Measurements from ENCODE around the gene SPOCK3.

SPOCK3 gene

DNA sequence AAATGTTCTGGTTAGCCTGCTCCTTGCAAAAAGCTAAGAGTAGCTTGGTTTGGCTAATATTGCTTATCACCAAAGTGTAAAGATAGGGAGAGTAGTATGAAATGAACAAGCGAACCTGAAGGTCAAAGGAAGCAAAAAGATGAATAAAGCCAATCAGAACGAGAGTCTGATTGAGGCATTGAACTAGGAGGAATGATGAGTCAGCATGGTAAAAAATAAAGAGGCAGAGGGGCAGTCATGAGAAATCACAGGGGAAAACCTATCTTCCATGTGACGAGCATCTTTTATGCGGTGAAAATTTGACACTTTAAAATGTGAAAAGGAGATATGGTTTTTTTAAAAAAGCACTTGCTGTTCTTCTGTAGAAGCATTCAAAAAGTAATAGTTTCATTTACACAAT, 533.7 kb downstream of the SPOCK3 start:
- no peaks in the 10 kb centered on the region for H3K27me3 ChIP-seq (ENCODE audit: insufficient read depth, insufficient read length)
- TF ChIP-seq YY1 (IDR thresholded peaks at IDR 0.05; ENCODE audit: insufficient read depth, insufficient read length) (no peak), ZNF274 (IDR thresholded peaks at IDR 0.05; ENCODE audit: low read depth, low read length) (no peak), SUZ12 (IDR thresholded peaks at IDR 0.05; ENCODE audit: extremely low read depth, insufficient read depth, insufficient read length) (no peak)
- no peaks in the 10 kb centered on the region for H3K9me3 ChIP-seq (ENCODE audit: insufficient read depth, low read length)
- no peak overlapping the region for H3K4me3 ChIP-seq (ENCODE audit: insufficient read length, low read depth)
- H3K36me3 ChIP-seq (ENCODE audit: insufficient read depth, insufficient read length, low read length): no peaks in the 10 kb centered on the region
- no peaks in the 10 kb centered on the region for H3K4me1 ChIP-seq (ENCODE audit: insufficient read depth, insufficient read length)
- no peak for DNase-seq (ENCODE audit: low read depth, low spot score)
- H3K9ac ChIP-seq (ENCODE audit: insufficient read length, low read depth): no peak overlapping the region

- no peak for DNase-seq (ENCODE audit: low read depth, low spot score)
- no peak overlapping the region for H3K9ac ChIP-seq (ENCODE audit: insufficient read length, low read depth)
- no peak overlapping the region for H3K4me3 ChIP-seq (ENCODE audit: insufficient read length, low read depth)
- no peaks in the 10 kb centered on the region for H3K27me3 ChIP-seq (ENCODE audit: insufficient read depth, insufficient read length)
- no peaks in the 10 kb centered on the region for H3K36me3 ChIP-seq (ENCODE audit: insufficient read depth, insufficient read length, low read length)
- TF ChIP-seq SUZ12 (IDR thresholded peaks at IDR 0.05; ENCODE audit: extremely low read depth, insufficient read depth, insufficient read length): no peak
- no peak for TF ChIP-seq ZNF274 (IDR thresholded peaks at IDR 0.05; ENCODE audit: low read depth, low read length)
- no peak for TF ChIP-seq YY1 (IDR thresholded peaks at IDR 0.05; ENCODE audit: insufficient read depth, insufficient read length)
- H3K4me1 ChIP-seq (ENCODE audit: insufficient read depth, insufficient read length): no peaks in the 10 kb centered on the region
- no peaks in the 10 kb centered on the region for H3K9me3 ChIP-seq (ENCODE audit: insufficient read depth, low read length)
Observed at GRCh38 chr4:166688835-166689234, 545.5 kb downstream of the SPOCK3 start.

- H3K9ac ChIP-seq (ENCODE audit: insufficient read length, low read depth): no peak overlapping the region
- no peaks in the 10 kb centered on the region for H3K36me3 ChIP-seq (ENCODE audit: insufficient read depth, insufficient read length, low read length)
- no peaks in the 10 kb centered on the region for H3K9me3 ChIP-seq (ENCODE audit: insufficient read depth, low read length)
- H3K4me1 ChIP-seq (ENCODE audit: insufficient read depth, insufficient read length): no peaks in the 10 kb centered on the region
- H3K4me3 ChIP-seq (ENCODE audit: insufficient read length, low read depth): no peak overlapping the region
- H3K27me3 ChIP-seq (ENCODE audit: insufficient read depth, insufficient read length): no peaks in the 10 kb centered on the region
- TF ChIP-seq YY1 (IDR thresholded peaks at IDR 0.05; ENCODE audit: insufficient read depth, insufficient read length) (no peak), ZNF274 (IDR thresholded peaks at IDR 0.05; ENCODE audit: low read depth, low read length) (no peak), SUZ12 (IDR thresholded peaks at IDR 0.05; ENCODE audit: extremely low read depth, insufficient read depth, insufficient read length) (no peak)
- DNase-seq (ENCODE audit: low read depth, low spot score): no peak
Observed at GRCh38 chr4:166687828-166688227, 546.5 kb downstream of the SPOCK3 start.

All from NT2/D1 (cell line).